Panc1 (cell line): ENCODE measurements around the gene PPP1R13L.

Experiments used
- POLR2AphosphoS5 ChIP-seq: IDR thresholded peaks from 2 replicates; pipeline ENCODE4 v1.6.1; 2012; ENCODE audit warnings: mild to moderate bottlenecking, low read depth, low read length, moderate library complexity
- SIN3A ChIP-seq: IDR thresholded peaks from 2 replicates; pipeline ENCODE4 v1.6.1; 2012; ENCODE audit warnings: low read depth, mild to moderate bottlenecking, low read length, moderate library complexity, borderline replicate concordance; ENCODE audit not compliant: insufficient read depth
- TF ChIP-seq, protein P1 (sequence below): fragments of 450-650 bp; IDR thresholded peaks from 2 replicates; pipeline ENCODE4 v1.5.1; 2017; ENCODE audit warnings: mild to moderate bottlenecking

DNA sequence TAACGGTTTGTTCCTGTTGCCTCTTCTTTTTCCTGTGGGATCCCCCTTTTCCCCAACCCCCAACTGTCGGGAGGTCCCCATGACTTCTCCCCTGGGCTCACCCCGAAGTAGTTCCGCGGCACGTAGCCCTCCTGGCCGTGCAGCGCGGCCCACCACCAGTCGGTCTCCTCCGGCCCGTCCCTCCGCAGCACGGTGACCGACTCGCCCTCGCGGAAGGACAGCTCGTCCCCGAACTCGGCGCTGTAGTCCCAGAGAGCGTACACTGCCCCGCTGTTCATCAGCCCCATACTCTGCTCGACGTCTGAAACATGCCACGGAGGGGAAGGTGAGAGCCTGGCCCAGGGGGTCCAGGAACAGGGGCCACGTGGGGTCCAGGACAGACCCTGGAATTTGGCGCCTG, 22.4 kb downstream of the PPP1R13L start:
- TF ChIP-seq, protein P1, sequence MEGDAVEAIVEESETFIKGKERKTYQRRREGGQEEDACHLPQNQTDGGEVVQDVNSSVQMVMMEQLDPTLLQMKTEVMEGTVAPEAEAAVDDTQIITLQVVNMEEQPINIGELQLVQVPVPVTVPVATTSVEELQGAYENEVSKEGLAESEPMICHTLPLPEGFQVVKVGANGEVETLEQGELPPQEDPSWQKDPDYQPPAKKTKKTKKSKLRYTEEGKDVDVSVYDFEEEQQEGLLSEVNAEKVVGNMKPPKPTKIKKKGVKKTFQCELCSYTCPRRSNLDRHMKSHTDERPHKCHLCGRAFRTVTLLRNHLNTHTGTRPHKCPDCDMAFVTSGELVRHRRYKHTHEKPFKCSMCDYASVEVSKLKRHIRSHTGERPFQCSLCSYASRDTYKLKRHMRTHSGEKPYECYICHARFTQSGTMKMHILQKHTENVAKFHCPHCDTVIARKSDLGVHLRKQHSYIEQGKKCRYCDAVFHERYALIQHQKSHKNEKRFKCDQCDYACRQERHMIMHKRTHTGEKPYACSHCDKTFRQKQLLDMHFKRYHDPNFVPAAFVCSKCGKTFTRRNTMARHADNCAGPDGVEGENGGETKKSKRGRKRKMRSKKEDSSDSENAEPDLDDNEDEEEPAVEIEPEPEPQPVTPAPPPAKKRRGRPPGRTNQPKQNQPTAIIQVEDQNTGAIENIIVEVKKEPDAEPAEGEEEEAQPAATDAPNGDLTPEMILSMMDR = no peak
- TF ChIP-seq POLR2AphosphoS5 (no peak), SIN3A (no peak)
